GM10266 (cell line): ENCODE measurements around the gene PCCA.

Experiments
- DNase-seq: peaks from one replicate; pipeline ENCODE4 v3.0.0; 2012; ENCODE audit errors: extremely low spot score
- TF ChIP-seq, protein P1 (sequence below): IDR thresholded peaks from 2 replicates; pipeline ENCODE4 v1.5.1; 2012; ENCODE audit warnings: mild to moderate bottlenecking, low read depth; ENCODE audit not compliant: control insufficient read depth, insufficient read depth; ENCODE audit errors: missing control alignments

The PCCA gene

DNA sequence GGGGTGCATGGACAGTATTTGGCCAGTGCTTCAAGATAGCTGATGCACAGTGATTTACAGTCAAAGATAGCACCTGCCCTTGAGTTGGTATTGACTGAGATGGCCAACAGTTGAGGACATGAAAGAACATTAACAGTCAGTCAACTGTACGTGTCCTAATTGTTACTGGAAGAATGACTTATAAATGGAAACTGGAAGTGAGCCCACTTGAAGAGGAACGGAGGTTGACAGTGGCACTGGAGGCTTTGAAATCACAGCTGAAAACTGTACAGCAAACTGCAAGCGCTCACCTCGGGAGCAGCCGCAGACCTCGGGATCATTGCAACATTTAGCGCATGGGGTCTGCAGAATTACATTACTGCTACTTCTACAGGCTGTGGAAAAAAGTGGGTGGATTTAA, 422.6 kb downstream of the PCCA start:
- no peak for DNase-seq
- TF ChIP-seq, protein P1, sequence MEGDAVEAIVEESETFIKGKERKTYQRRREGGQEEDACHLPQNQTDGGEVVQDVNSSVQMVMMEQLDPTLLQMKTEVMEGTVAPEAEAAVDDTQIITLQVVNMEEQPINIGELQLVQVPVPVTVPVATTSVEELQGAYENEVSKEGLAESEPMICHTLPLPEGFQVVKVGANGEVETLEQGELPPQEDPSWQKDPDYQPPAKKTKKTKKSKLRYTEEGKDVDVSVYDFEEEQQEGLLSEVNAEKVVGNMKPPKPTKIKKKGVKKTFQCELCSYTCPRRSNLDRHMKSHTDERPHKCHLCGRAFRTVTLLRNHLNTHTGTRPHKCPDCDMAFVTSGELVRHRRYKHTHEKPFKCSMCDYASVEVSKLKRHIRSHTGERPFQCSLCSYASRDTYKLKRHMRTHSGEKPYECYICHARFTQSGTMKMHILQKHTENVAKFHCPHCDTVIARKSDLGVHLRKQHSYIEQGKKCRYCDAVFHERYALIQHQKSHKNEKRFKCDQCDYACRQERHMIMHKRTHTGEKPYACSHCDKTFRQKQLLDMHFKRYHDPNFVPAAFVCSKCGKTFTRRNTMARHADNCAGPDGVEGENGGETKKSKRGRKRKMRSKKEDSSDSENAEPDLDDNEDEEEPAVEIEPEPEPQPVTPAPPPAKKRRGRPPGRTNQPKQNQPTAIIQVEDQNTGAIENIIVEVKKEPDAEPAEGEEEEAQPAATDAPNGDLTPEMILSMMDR = no peak

DNA sequence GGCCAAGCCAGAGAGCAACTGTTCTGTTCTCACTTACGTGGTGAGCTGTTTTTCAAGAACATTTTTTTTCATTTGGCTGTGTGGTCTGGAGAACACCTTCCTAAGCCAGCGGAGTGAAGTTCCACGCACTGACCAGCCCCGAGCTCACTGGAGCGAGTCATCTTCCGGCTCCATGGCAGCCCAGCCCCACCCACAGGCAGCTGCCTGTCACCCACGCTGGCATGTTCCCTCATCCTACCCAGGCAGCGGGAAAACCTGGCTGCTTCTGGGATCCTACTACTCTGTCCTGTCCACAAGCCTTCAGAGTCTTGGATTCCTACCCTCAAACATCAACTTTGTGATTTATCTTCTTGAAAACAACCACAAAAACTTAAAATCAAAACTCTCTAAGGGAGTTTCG, 423.5 kb downstream of the PCCA start:
- DNase-seq = no peak
- TF ChIP-seq, protein P1 = no peak

DNA sequence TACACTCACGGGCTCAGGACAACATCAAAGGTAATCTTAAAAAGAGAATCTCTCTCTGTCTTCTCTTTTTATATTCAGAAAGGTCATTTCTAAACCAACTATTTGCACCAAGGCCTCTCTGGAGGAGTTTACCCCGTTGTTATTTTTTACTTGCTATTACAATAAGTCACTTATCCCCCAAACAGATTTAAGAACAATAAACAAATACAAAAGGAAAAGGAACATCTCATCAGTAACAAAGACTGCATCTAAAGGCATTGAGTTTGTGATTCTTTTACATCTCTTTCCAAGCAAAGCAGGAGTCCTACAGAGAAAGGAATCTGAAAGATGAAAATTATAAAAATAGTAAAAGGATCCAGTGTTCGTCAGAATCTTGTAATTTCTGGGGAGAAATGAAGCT, 424.3 kb downstream of the PCCA start:
- DNase-seq = no peak
- TF ChIP-seq, protein P1 = no peak

DNA sequence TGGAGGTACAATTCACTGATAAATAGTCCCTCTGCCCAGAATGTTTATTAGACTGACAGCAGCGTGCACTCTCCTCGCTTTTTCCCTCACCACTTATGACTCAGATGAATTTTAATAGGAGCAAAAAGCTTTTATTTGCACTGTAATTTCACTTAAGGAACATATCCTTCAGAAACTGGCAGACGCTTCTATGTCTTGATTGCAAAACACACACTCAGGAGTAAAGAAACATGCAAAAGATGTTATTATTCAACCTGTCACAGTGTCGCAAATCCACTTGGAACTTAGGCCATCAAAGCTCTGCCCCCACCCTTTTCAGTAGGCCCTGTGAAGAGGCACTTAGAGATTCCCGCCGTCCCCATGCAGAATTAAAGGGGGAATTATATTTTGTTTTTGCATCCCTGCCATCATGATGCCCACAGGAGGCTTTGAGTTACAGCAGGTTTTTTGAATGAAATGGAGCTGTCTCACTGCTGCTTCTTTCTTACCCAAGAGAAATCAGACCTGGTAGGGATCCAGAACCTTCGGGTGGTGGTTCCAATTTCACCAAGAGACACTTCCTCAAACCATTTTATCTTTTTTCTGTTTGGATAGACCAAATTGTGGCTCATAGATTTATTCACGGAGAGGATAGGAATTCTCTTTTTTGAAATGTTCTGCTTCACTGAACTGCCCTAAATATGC, 425.2 kb downstream of the PCCA start:
- no peak for DNase-seq
- TF ChIP-seq, protein P1 = no peak

DNA sequence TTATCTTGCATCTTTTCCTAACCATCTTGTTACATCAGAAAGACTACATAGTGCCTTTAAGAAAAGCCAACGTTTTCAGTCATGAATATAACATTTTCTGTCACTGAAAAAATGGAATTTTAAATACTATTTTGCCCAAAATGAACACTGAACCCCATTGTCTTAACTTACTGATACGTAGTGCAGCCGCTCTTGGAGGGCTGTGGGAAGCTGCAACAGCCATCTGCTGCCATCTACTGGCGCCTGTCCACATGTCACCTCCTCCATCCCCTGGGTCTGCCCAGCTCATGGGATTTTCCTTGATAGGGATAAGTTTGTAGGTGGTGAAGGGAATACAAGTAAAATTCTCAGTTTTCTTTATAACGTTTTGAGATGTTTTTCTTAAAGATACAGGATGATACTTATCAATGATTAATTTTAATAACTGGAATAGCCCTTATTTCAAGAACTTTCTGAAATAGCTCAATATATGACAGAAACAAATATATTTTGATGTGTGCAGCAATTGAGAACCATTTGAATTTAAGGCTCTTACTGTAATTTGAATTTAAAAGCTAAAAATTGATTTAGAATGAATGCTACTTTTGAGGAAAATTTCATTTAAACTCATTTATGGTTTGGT, 426.0 kb downstream of the PCCA start:
- TF ChIP-seq, protein P1 = peak; percentile 90
- peak; percentile 85 for DNase-seq

DNA sequence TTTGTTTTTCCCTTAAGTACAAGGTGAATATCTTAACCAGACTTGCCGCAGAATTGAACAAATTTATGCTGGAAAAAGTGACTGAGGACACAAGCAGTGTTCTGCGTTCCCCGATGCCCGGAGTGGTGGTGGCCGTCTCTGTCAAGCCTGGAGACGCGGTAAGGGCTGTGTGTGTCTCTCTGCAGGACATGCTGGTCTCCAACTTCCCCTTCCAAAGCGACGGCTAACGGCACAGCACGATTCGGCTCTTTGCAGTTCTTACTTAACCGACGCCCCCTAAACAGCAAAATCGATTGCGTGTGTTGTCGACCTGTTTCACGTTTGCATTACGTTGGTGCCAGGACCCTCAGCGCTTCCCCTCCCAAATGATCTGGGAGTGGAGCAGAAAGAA, 426.5 kb downstream of the PCCA start:
- TF ChIP-seq, protein P1 = no peak
- DNase-seq = no peak

DNA sequence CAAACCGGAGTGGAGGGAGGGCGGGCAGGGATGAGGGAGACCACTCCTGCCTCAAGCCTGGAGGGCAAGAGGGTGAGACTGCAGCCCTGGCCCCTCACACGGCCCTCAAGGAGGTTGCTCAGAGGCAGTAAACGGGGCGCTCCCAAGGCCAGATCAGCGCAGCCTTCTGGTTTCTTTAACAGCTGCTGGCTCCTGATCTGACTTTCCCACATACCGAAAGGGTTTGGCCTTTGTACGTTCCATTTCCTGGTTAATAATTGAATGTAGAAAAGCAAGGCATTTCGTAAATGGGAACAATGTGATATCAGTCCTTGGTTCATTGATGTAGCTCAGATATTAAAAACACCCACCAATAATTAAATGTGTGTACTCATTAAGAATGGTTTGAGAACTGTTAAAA, 428.2 kb downstream of the PCCA start:
- TF ChIP-seq, protein P1 = no peak
- DNase-seq = no peak
